Muscle layer of duodenum (tissue), 2 donors: ENCODE measurements around the gene GOSR2.
A peak's percentile ranks its signal among the peaks of the same experiment; 100 is the strongest.
"Not testable (repeated sequence)": the region's sequence is repeated elsewhere in the genome, so short reads cannot be mapped to it uniquely, and the experiment has no call there.

Experiments used
- H3K27ac ChIP-seq: one replicate; pipeline ENCODE4 v1.7.0; 2013; ENCODE audit warnings: mild to moderate bottlenecking, low read length
- H3K27me3 ChIP-seq: one replicate; pipeline ENCODE4 v1.7.0; 2013; ENCODE audit warnings: low read depth, mild to moderate bottlenecking, control low read depth, low read length
- H3K36me3 ChIP-seq, 2 donors: one replicate each; pipeline ENCODE4 v1.7.0; 2013; ENCODE audit warnings: low read length in 2 of 2, control low read depth in 1 of 2, mild to moderate bottlenecking in 1 of 2; ENCODE audit not compliant: insufficient read depth in 2 of 2, control insufficient read depth in 1 of 2
- H3K4me1 ChIP-seq, 2 donors: one replicate each; pipeline ENCODE4 v1.7.0; 2013; ENCODE audit warnings: low read length in 2 of 2, mild to moderate bottlenecking in 2 of 2, control low read depth in 1 of 2, moderate library complexity in 1 of 2; ENCODE audit not compliant: insufficient read depth in 2 of 2, control insufficient read depth in 1 of 2
- H3K4me3 ChIP-seq, 2 donors: one replicate each; pipeline ENCODE4 v1.7.0; 2013; ENCODE audit warnings: low read length in 2 of 2, low read depth in 1 of 2, mild to moderate bottlenecking in 1 of 2
- H3K9me3 ChIP-seq, 2 donors: one replicate each; pipeline ENCODE4 v1.7.0; 2013; ENCODE audit warnings: low read length in 2 of 2, control low read depth in 1 of 2, mild to moderate bottlenecking in 1 of 2; ENCODE audit not compliant: control insufficient read depth in 1 of 2
- donor health status: healthy.

The GOSR2 gene

GRCh38 chr17:46916211-46916610, 6.7 kb upstream of the GOSR2 start:
- no peaks in the 10 kb centered on the region for H3K4me1 ChIP-seq
- no peaks in the 10 kb centered on the region for H3K9me3 ChIP-seq
- no peak overlapping the region for H3K27ac ChIP-seq
- H3K4me3 ChIP-seq: no peak overlapping the region
- H3K27me3 ChIP-seq: no peaks in the 10 kb centered on the region
- no peaks in the 10 kb centered on the region for H3K36me3 ChIP-seq

- no peak overlapping the region for H3K27ac ChIP-seq
- no peaks in the 10 kb centered on the region for H3K4me1 ChIP-seq
- H3K9me3 ChIP-seq: no peaks in the 10 kb centered on the region
Observed at GRCh38 chr17:46916623-46917022, 6.3 kb upstream of the GOSR2 start.

GRCh38 chr17:46917041-46917440, 5.9 kb upstream of the GOSR2 start:
- Histone ChIP-seq H3K4me3 (no peak overlapping the region), H3K36me3 (no peaks in the 10 kb centered on the region), H3K9me3 (no peaks in the 10 kb centered on the region), H3K27ac (no peak overlapping the region), H3K4me1 (no peaks in the 10 kb centered on the region), H3K27me3 (no peaks in the 10 kb centered on the region)

More at GRCh38 chr17:46916623-46917022, 6.3 kb upstream of the GOSR2 start:
- H3K4me3 ChIP-seq: no peak overlapping the region
- no peaks in the 10 kb centered on the region for H3K36me3 ChIP-seq
- no peaks in the 10 kb centered on the region for H3K27me3 ChIP-seq

GRCh38 chr17:46917516-46917915, 5.4 kb upstream of the GOSR2 start:
- Histone ChIP-seq H3K36me3 (no peaks in the 10 kb centered on the region), H3K27me3 (no peaks in the 10 kb centered on the region), H3K27ac (no peak overlapping the region)

GRCh38 chr17:46921962-46922361, 998 bp upstream of the GOSR2 start:
- not testable (repeated sequence) for H3K4me3 ChIP-seq, H3K27ac ChIP-seq, H3K27me3 ChIP-seq, H3K36me3 ChIP-seq, H3K9me3 ChIP-seq
- peaks cover 6 to 32% of the 10 kb centered on the region in 2 donors for H3K4me1 ChIP-seq

More at GRCh38 chr17:46917516-46917915, 5.4 kb upstream of the GOSR2 start:
- H3K9me3 ChIP-seq: no peaks in the 10 kb centered on the region
- H3K4me1 ChIP-seq: no peaks in the 10 kb centered on the region
- H3K4me3 ChIP-seq: no peak overlapping the region

GRCh38 chr17:46922487-46922803, 515 bp upstream of the GOSR2 start:
- Histone ChIP-seq H3K9me3 (no peaks in the 10 kb centered on the region), H3K27me3 (no peaks in the 10 kb centered on the region), H3K4me1 (peaks cover 8 to 32% of the 10 kb centered on the region in 2 donors), H3K4me3 (peak overlapping the region; percentile 97 to 98), H3K36me3 (peaks cover 0 to 8% of the 10 kb centered on the region in 2 donors), H3K27ac (peak overlapping the region; percentile 95)

- peaks cover 9 to 18% of the 10 kb centered on the region in 2 donors for H3K36me3 ChIP-seq
- no peaks in the 10 kb centered on the region for H3K9me3 ChIP-seq
- no peaks in the 10 kb centered on the region for H3K27me3 ChIP-seq
- no peak overlapping the region for H3K27ac ChIP-seq
- no peak overlapping the region for H3K4me3 ChIP-seq
- H3K4me1 ChIP-seq: peaks cover 8 to 32% of the 10 kb centered on the region in 2 donors
Observed at GRCh38 chr17:46925185-46925868, 2.4 kb downstream of the GOSR2 start.

GRCh38 chr17:46928467-46929261, 5.7 kb downstream of the GOSR2 start:
- peak overlapping the region; percentile 22 for H3K27ac ChIP-seq
- no peaks in the 10 kb centered on the region for H3K9me3 ChIP-seq
- H3K4me3 ChIP-seq: no peak overlapping the region
- H3K36me3 ChIP-seq: peaks cover 42 to 44% of the 10 kb centered on the region in 2 donors
- no peaks in the 10 kb centered on the region for H3K27me3 ChIP-seq
- H3K4me1 ChIP-seq: peaks cover 8 to 30% of the 10 kb centered on the region in 2 donors

- Histone ChIP-seq H3K9me3 (no peaks in the 10 kb centered on the region), H3K27me3 (no peaks in the 10 kb centered on the region), H3K36me3 (peaks cover 49 to 51% of the 10 kb centered on the region in 2 donors), H3K4me3 (no peak overlapping the region), H3K4me1 (peaks cover 8 to 23% of the 10 kb centered on the region in 2 donors), H3K27ac (peak overlapping the region; percentile 22)
Observed at GRCh38 chr17:46929413-46929812, 6.5 kb downstream of the GOSR2 start.

- H3K27me3 ChIP-seq: no peaks in the 10 kb centered on the region
- no peak overlapping the region for H3K27ac ChIP-seq
- H3K4me3 ChIP-seq: no peak overlapping the region
- no peaks in the 10 kb centered on the region for H3K9me3 ChIP-seq
- peaks cover 8 to 16% of the 10 kb centered on the region in 2 donors for H3K4me1 ChIP-seq
- H3K36me3 ChIP-seq: peaks cover 55 to 58% of the 10 kb centered on the region in 2 donors
Observed at GRCh38 chr17:46930051-46930450, 7.1 kb downstream of the GOSR2 start.

GRCh38 chr17:46931596-46931995, 8.6 kb downstream of the GOSR2 start:
- Histone ChIP-seq H3K36me3 (peaks cover 71 to 73% of the 10 kb centered on the region in 2 donors), H3K9me3 (no peaks in the 10 kb centered on the region), H3K4me3 (no peak overlapping the region), H3K27ac (no peak overlapping the region), H3K4me1 (peaks cover 3 to 4% of the 10 kb centered on the region in 2 donors), H3K27me3 (no peaks in the 10 kb centered on the region)
